GM19043 (cell line): ENCODE results near the gene SOWAHD.
"Not testable (repeated sequence)": the region's sequence is repeated elsewhere in the genome, so short reads cannot be mapped to it uniquely, and the experiment has no call there.

Experiments used
- ATAC-seq: cut with Tn5 transposase; IDR thresholded peaks from one replicate; pipeline ENCODE4 v1.9.1; 2021; ENCODE audit warnings: low read depth; ENCODE audit not compliant: unreplicated experiment

The SOWAHD gene, protein sequence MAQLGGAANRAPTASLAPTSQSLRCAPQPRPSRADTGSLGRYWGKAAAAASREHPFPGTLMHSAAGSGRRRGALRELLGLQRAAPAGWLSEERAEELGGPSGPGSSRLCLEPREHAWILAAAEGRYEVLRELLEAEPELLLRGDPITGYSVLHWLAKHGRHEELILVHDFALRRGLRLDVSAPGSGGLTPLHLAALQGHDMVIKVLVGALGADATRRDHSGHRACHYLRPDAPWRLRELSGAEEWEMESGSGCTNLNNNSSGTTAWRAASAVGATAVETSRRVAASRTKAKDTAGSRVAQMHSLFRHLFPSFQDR

DNA sequence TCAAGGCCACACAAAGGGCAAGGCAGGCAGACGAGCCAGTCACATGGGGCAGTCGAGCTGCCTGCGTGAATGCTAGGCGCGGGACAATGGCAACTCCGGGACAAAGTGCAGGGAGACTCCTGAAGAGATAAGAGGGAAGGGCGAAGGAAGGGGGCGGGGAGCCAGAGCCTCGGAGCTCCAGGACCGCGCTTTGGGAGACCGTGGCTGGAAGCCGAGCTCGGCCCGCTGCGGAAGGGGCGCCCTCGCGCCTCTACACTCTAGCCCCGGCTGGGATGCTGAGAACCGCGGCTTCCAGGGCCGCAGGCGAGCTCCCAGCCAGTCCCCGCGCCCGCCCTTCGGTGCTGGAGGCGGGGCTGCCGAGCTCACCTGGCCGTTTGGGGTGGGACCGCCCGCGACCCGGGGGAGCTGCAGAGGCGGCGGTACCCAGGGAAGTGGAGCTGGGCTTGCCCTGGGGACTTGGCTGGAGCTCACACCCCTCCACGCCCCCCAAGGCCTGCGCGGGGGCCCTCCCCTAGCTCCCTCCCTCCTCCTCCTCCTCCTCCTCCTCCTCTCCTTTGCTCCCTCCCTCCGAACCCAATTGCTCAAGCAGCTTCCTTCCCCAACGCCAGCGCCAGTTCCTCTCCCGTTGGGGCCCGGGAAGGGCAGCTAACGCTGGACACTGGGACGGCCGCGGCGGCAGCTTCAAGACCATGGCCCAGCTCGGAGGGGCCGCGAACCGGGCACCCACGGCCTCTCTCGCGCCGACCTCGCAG lies at the start of gene SOWAHD:
TSS of gene SOWAHD (plus strand) at position 610 of the 752 bp plus-strand sequence. CDS start at position 690, 80 bp downstream.
- ATAC-seq = no peak

- no peak for ATAC-seq
Observed at GRCh38 chrX:119708936-119709335, 49.5 kb upstream of the SOWAHD start.

- no peak for ATAC-seq
Observed at GRCh38 chrX:119709630-119710029, 48.8 kb upstream of the SOWAHD start.

GRCh38 chrX:119721487-119721886 lies 36.9 kb upstream of the SOWAHD start:
- no peak for ATAC-seq

- no peak for ATAC-seq
Observed at GRCh38 chrX:119721926-119722325, 36.5 kb upstream of the SOWAHD start.

- ATAC-seq = no peak
Observed at GRCh38 chrX:119726900-119727555, 31.4 kb upstream of the SOWAHD start.

GRCh38 chrX:119728487-119728886 lies 29.9 kb upstream of the SOWAHD start:
- ATAC-seq = no peak

GRCh38 chrX:119729408-119730201 lies 28.8 kb upstream of the SOWAHD start:
- ATAC-seq = no peak

GRCh38 chrX:119734897-119735339 lies 23.5 kb upstream of the SOWAHD start:
- no peak for ATAC-seq

DNA sequence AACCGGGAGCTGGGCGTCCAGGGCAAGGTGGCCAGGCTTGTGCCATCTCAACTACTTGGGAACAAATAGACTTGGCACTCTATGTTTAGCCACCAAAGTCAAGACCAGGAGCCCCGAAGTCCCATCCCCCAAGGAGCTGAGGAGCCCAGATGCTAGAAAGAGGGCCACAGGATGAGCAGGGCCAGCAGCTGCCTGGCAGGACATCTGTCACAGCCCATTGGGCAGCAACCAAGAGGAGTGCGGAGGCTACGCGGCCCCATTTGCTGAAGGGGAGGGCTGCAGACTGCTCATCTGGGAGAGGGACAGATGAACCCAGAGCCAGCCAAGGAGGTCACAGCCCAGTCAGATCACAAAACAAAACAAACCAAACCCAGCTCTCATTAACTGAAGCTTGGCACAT lies 22.9 kb upstream of the SOWAHD start:
- ATAC-seq = no peak

DNA sequence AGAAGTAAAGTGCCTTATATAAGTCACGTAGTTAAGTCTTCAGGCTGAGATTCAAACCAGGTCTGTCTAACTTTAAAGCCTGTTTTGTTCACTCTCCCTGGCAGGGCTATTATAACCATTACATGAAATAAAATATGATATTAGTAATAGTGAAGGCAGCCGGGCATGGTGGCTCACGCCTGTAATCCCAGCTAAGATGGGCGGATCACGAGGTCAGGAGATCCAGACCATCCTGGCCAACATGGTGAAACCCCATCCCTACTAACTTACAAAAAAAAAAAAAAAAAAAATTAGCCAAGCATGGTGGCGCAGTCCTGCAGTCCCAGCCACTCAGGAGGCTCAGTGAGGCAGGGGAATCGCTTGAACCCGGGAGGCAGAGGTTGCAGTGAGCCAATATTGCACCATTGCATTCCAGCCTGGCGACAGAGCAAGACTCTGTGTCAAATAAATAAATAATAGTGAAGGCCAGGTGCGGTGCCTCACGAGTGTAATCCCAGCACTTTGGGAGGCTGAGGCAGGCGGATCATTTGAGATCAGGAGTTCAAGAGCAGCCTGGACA lies 22.1 kb upstream of the SOWAHD start:
- no peak for ATAC-seq

DNA sequence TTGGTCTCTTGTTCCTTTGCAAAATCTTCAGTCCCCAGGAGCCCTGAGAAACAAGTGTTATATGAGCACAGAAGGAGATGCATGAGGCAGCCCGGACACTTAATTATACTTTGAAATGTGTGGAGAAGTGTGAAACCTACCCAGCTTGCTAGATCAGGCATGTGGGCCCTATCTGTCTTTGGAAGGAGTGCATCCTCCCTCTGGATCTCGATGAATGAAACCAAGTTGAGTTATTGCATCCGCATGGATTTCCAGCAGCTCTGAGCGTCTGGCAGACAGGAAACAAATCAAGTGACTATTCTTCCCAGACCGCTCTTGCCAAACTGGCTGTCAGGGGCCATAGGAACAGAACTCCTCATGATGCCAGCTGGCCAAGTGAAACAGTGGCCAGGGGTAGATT lies 19.6 kb upstream of the SOWAHD start:
- no peak for ATAC-seq

DNA sequence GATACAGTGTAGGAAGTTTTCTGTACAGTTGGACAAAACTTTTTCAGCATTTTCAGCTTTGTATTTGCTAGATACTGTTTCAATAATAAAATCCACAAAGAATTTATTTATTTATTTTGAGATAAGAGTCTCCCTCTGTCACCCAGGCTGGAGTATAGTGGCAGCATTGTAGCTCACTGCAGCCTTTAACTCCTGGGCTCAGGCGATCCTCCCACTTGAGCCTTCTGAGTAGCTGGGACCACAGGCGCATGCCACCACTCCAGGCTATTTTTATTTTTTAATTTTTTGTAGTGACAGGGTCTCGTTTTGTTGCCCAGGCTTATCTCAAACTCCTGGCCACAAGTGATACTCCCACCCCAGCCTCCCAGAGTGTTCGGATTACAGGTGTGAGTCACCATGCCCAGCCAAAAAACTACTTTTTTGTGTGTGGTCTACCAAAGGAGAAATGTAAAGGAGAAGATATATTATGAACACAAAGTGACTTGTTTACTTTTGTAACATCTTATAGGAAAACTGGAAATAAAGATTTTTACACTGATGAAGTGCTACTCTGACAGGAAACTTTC lies 13.0 kb upstream of the SOWAHD start:
- ATAC-seq = no peak

DNA sequence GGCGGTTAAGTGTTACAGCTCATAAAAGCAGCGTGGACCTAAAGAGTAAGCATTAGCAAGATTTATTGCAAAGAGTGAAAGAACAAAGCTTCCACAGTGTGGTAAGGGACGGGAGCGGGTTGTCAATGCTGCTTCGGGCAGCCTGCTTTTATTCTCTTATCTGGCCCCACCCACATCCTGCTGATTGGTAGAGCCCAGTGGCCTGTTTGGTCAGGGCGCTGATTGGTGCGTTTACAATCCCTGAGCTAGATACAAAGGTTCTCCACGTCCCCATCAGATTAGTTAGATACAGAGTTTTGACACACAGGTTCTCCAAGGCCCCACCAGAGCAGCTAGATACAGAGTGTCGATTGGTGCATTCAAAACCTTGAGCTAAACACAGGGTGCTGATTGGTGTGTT lies 8.3 kb upstream of the SOWAHD start:
- ATAC-seq = not testable (repeated sequence)

DNA sequence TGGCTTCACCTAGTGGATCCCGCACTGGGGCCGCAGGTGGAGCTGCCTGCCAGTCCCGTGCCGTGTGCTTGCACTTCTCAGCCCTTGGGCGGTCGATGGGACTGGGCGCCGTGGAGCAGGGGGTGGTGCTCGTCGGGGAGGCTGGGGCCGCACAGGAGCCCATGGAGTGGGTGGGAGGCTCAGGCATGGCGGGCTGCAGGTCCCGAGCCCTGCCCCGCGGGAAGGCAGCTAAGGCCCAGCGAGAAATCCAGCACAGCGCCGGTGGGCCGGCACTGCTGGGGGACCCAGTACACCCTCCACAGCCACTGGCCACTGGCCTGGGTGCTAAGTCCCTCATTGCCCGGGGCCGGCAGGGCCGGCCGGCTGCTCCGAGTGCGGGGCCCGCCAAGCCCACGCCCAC lies 7.6 kb upstream of the SOWAHD start:
- not testable (repeated sequence) for ATAC-seq

- ATAC-seq = no peak
Observed at GRCh38 chrX:119753001-119753400, 5.4 kb upstream of the SOWAHD start.

GRCh38 chrX:119753639-119754257 lies 4.6 kb upstream of the SOWAHD start:
- no peak for ATAC-seq

DNA sequence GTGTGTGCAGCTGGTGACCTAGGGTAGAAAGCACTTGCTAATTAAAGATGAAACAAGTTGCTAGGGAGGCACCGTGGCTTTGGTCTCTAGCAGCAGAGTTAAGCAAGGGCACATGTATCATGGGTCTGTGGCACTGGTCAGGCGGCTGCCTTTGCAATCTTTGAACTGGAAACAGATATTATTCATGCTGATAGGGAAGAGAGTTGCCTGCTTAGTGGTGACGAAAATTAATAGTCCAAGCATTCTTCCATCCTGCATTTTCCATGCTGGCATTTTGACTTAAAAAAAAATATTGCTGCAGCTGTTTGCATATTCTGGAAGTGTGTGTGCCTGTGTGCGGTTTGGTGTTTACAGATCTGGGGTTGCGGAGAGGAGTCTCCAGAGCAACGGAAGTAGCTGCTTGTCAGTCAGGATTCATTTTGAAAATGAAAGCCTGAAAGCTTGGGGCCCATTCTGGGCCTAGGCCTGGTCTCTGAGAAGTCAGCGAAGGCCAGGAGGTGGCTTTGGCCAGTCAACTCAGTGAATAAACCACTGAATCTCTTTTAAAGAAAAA lies 2.3 kb upstream of the SOWAHD start:
- peak; percentile 57 for ATAC-seq

DNA sequence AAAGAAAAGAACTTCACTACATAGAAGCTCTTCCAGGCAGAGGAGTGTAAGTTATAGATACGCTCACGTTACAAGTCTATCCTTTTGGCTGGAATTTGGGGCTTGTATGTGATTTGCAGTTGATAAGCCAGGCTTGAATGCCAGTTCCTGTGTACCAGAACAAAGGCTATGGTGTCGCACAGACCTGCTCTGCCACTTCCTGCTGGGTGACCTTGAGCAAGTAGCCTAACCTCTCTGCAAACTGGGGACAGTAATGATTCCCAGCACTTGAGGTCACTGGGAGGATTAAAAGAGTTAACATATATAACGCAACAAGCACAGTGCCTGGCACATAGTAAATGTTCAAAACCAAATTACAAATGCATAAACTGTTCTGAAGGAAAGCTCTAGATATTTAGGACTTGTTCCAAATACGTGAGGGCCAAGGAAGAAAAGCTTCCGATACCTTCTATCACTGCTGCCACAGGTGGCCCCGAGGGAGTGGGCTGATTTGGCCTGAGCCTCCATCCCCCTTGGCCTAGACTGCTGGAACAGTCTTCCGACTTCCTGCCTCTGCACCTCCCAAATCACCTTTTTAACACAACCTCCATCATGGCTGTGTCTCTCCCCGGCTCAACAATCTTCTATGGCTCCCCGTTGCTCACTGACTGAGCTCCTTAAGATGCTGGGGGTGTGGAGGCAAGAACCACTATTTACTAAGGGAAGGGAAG lies 1.3 kb upstream of the SOWAHD start:
- no peak for ATAC-seq
